Stimulated activated CD4-positive, alpha-beta T cell treated with anti-CD3 and anti-CD28 coated beads, Interleukin-4, amount 100 ng/mL, for 1 hour (primary cell): ENCODE results near the gene SPATC1L.
"Not testable (repeated sequence)": the region's sequence is repeated elsewhere in the genome, so short reads cannot be mapped to it uniquely, and the experiment has no call there.

Experiments
- DNase-seq: peaks from one replicate; pipeline ENCODE4 v3.0.0-alpha.2; 2020

The SPATC1L gene

GRCh38 chr21:46199436-46200373 is 15.4 kb upstream of the SPATC1L start:
- no peak for DNase-seq

- DNase-seq, result no peak
Measured at GRCh38 chr21:46196733-46197132, 12.5 kb upstream of the SPATC1L start.

- DNase-seq, result no peak
Measured at GRCh38 chr21:46195595-46196195, 11.4 kb upstream of the SPATC1L start.

GRCh38 chr21:46194374-46195334 is 10.4 kb upstream of the SPATC1L start:
- no peak for DNase-seq

GRCh38 chr21:46193829-46194373 is 9.6 kb upstream of the SPATC1L start:
- DNase-seq, result no peak

GRCh38 chr21:46191686-46192575 is 7.7 kb upstream of the SPATC1L start:
- no peak for DNase-seq

- no peak for DNase-seq
Measured at GRCh38 chr21:46191257-46191685, 7.0 kb upstream of the SPATC1L start.

GRCh38 chr21:46190491-46191131 is 6.4 kb upstream of the SPATC1L start:
- DNase-seq, result no peak

GRCh38 chr21:46189959-46190490 is 5.8 kb upstream of the SPATC1L start:
- no peak for DNase-seq

GRCh38 chr21:46189213-46189958 is 5.1 kb upstream of the SPATC1L start:
- DNase-seq, result no peak

GRCh38 chr21:46188226-46189212 is 4.3 kb upstream of the SPATC1L start:
- DNase-seq, result no peak

- no peak for DNase-seq
Measured at GRCh38 chr21:46187814-46188213, 3.6 kb upstream of the SPATC1L start.

- DNase-seq, result no peak
Measured at GRCh38 chr21:46187261-46187660, 3.0 kb upstream of the SPATC1L start.

- DNase-seq, result no peak
Measured at GRCh38 chr21:46185716-46186115, 1.5 kb upstream of the SPATC1L start.

GRCh38 chr21:46184625-46185555 is 631 bp upstream of the SPATC1L start:
- DNase-seq, result peak; percentile 68

GRCh38 chr21:46183337-46183909 is 836 bp downstream of the SPATC1L start:
- DNase-seq, result not testable (repeated sequence)
